GM19351 (cell line): ENCODE data around the gene RIPPLY2.
"Not testable (repeated sequence)": the region's sequence is repeated elsewhere in the genome, so short reads cannot be mapped to it uniquely, and the experiment has no call there.

Experiments
- ATAC-seq: cut with Tn5 transposase; IDR thresholded peaks from one replicate; pipeline ENCODE4 v1.9.1; 2021; ENCODE audit warnings: mild to moderate bottlenecking, moderate library complexity; ENCODE audit not compliant: unreplicated experiment

RIPPLY2 gene

DNA sequence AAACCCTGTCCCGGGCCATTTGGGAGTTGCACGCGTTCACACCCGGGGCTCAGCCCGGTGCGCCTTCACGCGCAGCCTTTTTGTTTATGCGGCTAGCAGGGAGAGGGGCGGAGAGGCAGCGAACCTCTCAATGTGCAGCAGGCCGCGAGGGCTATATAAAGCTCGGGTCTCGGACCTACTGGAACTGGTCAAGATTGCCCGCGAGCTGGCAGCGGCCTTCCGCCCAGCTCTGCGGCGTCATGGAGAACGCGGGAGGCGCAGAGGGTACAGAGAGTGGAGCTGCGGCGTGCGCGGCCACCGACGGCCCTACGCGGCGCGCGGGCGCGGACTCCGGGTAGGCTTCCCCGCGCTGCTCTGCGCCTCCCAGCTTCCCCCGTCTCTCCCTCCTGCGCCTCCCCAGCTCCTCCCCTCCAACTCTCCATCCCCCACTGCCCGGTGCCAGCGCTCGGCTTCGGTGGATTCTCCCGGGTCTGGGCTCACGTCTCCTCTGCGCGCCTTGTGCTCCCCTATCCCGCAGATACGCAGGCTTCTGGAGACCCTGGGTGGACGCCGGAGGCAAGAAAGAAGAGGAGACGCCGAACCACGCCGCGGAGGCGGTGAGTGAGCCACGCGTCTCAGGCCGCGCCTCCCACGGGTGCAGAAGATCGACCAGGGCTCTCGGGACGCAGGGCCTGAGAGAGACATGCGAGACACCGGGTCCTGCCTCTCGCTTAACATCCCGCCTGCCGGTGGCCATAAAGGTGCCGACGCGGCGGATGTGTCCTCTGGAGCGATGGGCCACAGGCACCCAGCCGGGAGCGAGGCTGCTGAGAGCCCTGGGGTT lies at the start of gene RIPPLY2:
Gene RIPPLY2 (plus strand): TSS at position 183 of the 823 bp plus-strand sequence. CDS start 57 bp downstream, at position 240.
- ATAC-seq: peak; percentile 73

DNA sequence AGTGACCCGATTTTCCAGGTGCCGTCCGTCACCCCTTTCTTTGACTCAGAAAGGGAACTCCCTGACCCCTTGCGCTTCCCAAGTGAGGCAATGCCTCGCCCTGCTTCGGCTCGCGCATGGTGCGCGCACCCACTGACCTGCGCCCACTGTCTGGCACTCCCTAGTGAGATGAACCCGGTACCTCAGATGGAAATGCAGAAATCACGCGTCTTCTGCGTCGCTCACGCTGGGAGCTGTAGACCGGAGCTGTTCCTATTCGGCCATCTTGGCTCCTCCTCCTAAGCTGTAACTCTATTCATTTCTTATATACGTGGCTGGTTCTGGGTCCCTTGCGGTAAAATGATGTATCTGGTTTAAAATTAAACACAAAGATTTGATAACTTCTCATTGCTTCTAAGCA lies 49.7 kb upstream of the RIPPLY2 start:
- not testable (repeated sequence) for ATAC-seq

DNA sequence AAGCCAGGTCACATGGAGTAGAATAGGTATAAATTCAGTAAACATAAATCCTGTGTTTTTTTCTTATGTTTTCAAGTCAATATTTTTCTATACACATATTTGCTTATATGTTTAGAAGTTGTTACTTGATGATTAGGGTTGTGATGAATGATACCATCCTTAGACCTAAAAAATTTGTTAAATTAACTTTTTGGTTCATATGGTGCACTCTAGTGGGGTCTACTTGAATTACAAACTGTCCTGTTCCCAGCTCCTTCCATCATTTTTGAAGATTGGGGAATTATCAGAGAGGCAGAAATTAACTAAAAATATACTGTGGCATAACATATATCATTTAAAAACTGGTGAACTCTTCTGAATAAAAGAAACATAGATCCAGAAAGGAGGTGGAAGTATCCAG lies 48.3 kb upstream of the RIPPLY2 start:
- ATAC-seq: no peak

GRCh38 chr6:83808005-83808404 lies 45.2 kb upstream of the RIPPLY2 start:
- no peak for ATAC-seq

- ATAC-seq: no peak
Measured at GRCh38 chr6:83808926-83809325, 44.2 kb upstream of the RIPPLY2 start.

DNA sequence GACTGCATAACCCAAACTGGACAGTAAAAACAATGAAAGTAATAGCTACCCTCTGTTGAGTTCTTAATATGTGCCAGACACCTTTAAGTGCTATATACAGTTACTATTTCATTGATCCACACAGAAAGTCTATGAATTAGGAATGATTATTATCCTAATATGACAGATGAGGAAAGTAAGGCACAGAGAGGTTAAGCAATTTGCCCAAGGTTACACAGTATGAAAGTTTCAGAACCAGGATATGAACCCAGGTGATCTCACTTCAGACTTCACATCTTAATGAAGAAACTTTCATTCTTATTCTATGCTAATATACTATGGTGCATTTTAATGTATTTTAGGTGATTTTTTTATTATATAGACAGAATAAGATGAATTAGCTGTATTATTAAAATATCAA lies 40.6 kb upstream of the RIPPLY2 start:
- no peak for ATAC-seq

DNA sequence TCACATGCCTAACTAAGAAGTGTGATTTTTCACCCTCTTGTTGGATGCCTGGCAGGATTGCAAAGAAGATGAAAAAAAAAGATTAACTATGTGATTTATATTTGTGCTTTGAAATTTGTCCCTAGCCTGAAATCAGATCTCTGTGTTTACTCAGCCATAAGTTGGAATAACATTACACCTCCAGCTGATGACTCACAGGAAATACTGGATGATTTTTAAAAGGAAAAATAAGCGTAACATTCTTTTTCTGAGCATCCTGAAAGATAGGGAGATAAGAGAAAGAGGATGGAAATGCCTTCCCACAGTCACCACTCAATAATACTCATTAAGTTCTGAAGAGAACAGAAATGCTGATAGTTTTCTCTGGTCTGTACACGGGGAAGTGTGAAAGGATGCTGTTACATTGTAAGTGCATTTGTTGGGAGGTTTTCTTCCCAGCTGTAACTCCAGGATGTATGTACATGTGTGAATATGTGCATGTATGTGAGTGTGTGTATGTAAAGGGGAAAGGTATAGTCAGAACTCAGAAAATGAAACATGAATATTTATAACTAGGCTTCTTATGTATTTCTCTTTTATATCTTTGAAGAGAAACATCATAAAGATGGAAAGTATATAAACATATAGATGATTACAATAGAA lies 37.4 kb upstream of the RIPPLY2 start:
- no peak for ATAC-seq

DNA sequence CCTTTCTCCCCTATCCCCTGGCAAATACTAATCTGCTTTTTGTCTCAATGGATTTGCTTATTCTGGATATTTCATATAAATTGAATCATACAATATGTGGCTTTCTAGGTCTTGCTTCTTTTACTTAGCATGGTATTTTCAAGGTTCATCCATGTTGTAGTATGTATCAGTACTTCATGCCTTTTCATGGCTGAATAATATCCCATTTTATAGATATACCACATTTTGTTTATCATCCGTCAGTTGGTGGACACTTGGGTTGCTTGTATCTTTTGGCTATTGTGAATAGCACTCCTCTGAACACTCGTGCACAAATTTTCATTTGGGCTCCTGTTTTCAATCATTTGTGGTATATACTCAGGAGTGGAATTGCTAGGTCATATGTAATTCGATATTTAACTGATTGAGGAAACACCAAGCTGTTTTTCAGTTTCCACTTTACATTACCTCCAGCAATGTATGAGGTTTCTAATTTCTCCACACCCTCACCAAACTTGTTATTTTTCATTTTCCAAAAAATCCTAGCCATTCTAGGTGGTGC lies 30.5 kb upstream of the RIPPLY2 start:
- ATAC-seq: no peak

- ATAC-seq: no peak
Measured at GRCh38 chr6:83824388-83824801, 28.8 kb upstream of the RIPPLY2 start.

GRCh38 chr6:83824831-83825230 lies 28.3 kb upstream of the RIPPLY2 start:
- no peak for ATAC-seq

GRCh38 chr6:83827050-83827449 lies 26.1 kb upstream of the RIPPLY2 start:
- no peak for ATAC-seq

- ATAC-seq: no peak
Measured at GRCh38 chr6:83838727-83839126, 14.4 kb upstream of the RIPPLY2 start.

DNA sequence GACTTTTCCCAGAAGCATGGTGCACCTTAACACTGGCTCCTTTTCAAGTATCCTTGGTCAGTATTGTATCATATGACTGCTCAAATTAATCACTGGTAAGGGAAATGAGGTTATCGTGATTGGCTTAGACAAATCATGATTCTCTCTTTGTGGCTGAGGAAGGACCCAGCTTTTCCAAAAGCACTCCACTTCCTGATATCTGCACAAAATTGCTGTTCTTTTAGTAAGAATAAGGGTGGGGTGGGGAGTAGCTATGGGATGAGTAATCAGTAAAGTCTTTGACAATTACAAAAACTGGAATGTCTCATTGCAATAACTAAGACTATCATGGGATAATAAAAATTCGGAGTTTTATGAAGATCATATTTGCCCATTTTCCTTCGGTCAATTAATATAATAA lies 9.0 kb upstream of the RIPPLY2 start:
- ATAC-seq: no peak

GRCh38 chr6:83846291-83846690 lies 6.9 kb upstream of the RIPPLY2 start:
- ATAC-seq: no peak

DNA sequence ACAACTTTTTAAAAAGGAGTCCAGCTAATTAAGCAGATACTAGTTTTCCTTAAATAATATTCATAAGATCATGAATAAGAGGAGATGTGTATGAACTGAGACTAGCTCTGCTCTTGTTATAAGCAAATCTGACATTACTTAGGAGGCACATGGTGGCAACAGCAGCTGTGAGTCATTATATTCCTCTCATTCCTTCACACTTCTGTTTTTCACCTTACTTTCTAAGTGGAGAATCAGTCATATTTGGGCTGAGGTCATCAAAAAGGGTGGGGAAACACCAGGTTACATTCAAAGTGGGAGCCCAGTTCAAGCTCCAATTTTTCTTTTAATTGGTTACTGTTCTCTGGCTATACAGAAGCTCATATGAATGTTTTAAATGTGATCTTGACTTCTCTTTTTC lies 6.0 kb upstream of the RIPPLY2 start:
- peak; percentile 93 for ATAC-seq

GRCh38 chr6:83849127-83849526 lies 4.0 kb upstream of the RIPPLY2 start:
- ATAC-seq: no peak

DNA sequence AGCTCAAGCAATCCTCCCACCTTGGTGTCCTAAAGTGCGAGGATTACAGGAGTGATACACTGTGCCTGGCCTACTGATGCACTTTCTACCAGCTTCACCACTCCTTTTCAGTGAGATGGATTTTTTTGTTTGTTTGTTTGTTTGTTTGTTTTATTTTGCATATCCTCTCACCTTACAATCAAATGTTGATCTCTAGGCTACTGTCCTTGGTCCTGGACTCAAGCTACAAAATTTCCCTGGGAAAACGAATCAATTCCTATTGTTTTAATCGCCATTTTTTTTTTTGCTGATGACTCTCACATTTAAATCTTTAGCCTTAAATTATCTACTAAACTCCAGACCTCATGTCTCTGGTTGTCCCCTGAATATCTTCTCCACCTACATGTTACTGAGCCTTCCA lies 3.5 kb upstream of the RIPPLY2 start:
- no peak for ATAC-seq

DNA sequence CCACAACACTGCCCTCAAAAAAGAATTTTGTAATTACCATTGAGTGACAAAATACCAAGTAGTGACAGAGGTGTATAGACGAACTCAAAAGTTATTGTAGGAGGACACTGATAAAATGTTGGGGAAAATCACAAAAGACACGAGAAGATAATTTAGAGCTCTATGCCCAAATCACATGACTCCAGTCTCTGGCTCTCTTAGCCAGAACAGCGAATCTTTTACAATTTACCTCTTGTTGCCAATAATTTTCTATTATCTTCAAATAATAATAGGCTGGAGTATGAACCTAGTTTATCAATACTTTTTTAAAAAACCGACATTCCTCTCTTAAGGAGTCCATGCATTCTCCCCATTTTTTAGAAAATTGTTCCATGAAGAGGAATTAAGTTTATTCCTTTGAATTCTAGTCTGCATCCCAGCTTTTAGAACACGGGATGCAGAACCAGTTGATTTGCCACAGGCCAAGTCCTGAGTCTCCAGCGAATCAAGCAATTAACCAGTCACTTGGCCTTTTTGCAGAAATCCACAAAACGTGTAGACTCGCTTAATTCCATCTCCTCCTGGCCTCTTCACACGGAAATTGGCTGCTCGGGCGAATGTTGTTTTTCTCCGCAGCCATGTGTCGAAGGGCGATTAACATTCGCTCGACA lies 507 bp upstream of the RIPPLY2 start:
- ATAC-seq: no peak

GRCh38 chr6:83854001-83854501 lies 891 bp downstream of the RIPPLY2 start:
- ATAC-seq: peak; percentile 4

DNA sequence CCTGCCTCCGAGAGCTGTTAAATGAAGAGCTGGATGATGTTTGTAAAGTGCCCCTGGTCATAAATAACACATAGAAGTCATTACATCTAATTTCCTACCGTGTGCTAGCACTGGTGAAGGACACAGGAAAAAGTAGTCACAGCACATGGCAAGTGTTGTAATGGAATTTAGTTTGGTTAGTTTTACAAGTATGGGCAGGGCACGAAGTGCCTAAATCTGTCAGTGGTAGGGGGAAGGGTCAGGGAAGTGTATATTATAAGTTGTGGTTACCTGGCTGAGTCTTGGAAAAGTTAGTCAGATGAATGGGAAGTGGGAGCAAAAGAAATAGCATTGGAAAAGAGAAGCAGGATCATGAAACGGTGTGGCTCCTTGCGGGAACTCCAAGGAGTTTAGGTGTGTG lies 1.6 kb downstream of the RIPPLY2 start:
- no peak for ATAC-seq
